Measurements from ENCODE around the gene PPP6R1. TPM values are rescaled to one million over a fixed set of nuclear protein-coding genes. Genes with fewer than 3 reads are reported as not detected.

PPP6R1 gene
- total RNA-seq, 1 donor from 2014 or later = 71.5 TPM

- peak overlapping the region; percentile 96 for H3K27ac Mint-ChIP-seq
- no peaks in the 10 kb centered on the region for H3K27me3 Mint-ChIP-seq
- peaks cover 26% of the 10 kb centered on the region for H3K4me1 Mint-ChIP-seq (ENCODE audit: unreplicated experiment)
- H3K36me3 Mint-ChIP-seq = peaks cover 10% of the 10 kb centered on the region
- no peak for DNase-seq (ENCODE audit: extremely low spot score, unreplicated experiment)
- H3K9me3 Mint-ChIP-seq = no peaks in the 10 kb centered on the region
- peak overlapping the region; percentile 94 for H3K4me3 Mint-ChIP-seq
- TF ChIP-seq, protein P1, sequence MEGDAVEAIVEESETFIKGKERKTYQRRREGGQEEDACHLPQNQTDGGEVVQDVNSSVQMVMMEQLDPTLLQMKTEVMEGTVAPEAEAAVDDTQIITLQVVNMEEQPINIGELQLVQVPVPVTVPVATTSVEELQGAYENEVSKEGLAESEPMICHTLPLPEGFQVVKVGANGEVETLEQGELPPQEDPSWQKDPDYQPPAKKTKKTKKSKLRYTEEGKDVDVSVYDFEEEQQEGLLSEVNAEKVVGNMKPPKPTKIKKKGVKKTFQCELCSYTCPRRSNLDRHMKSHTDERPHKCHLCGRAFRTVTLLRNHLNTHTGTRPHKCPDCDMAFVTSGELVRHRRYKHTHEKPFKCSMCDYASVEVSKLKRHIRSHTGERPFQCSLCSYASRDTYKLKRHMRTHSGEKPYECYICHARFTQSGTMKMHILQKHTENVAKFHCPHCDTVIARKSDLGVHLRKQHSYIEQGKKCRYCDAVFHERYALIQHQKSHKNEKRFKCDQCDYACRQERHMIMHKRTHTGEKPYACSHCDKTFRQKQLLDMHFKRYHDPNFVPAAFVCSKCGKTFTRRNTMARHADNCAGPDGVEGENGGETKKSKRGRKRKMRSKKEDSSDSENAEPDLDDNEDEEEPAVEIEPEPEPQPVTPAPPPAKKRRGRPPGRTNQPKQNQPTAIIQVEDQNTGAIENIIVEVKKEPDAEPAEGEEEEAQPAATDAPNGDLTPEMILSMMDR (conservative IDR thresholded peaks at IDR 0.05) = no peak
Observed at GRCh38 chr19:55259540-55260210, 858 bp upstream of the PPP6R1 start.

GRCh38 chr19:55258476-55258827, 365 bp downstream of the PPP6R1 start:
- H3K9me3 Mint-ChIP-seq = no peaks in the 10 kb centered on the region
- H3K4me1 Mint-ChIP-seq (ENCODE audit: unreplicated experiment) = peaks cover 37% of the 10 kb centered on the region
- DNase-seq (ENCODE audit: extremely low spot score, unreplicated experiment) = no peak
- H3K4me3 Mint-ChIP-seq = peak overlapping the region; percentile 94
- no peak overlapping the region for H3K27ac Mint-ChIP-seq
- peaks cover 9% of the 10 kb centered on the region for H3K36me3 Mint-ChIP-seq
- H3K27me3 Mint-ChIP-seq = no peaks in the 10 kb centered on the region
- TF ChIP-seq, protein P1 (conservative IDR thresholded peaks at IDR 0.05) = no peak

GRCh38 chr19:55257461-55258420, 1.1 kb downstream of the PPP6R1 start:
- peaks cover 39% of the 10 kb centered on the region for H3K4me1 Mint-ChIP-seq (ENCODE audit: unreplicated experiment)
- no peak for DNase-seq (ENCODE audit: extremely low spot score, unreplicated experiment)
- H3K36me3 Mint-ChIP-seq = peaks cover 3% of the 10 kb centered on the region
- peak overlapping the region; percentile 95 for H3K27ac Mint-ChIP-seq
- peak overlapping the region; percentile 97 for H3K4me3 Mint-ChIP-seq
- no peaks in the 10 kb centered on the region for H3K27me3 Mint-ChIP-seq
- no peaks in the 10 kb centered on the region for H3K9me3 Mint-ChIP-seq
- TF ChIP-seq, protein P1 (conservative IDR thresholded peaks at IDR 0.05) = no peak

GRCh38 chr19:55256562-55257460, 2.0 kb downstream of the PPP6R1 start:
- TF ChIP-seq, protein P1 (conservative IDR thresholded peaks at IDR 0.05) = no peak
- Mint-ChIP-seq H3K4me3 (peak overlapping the region; percentile 97), H3K36me3 (no peaks in the 10 kb centered on the region), H3K4me1 (ENCODE audit: unreplicated experiment) (peaks cover 40% of the 10 kb centered on the region), H3K9me3 (no peaks in the 10 kb centered on the region), H3K27ac (peak overlapping the region; percentile 95), H3K27me3 (no peaks in the 10 kb centered on the region)
- DNase-seq (ENCODE audit: extremely low spot score, unreplicated experiment) = no peak
